ENCODE data around the gene SIRT6.
"Not testable (repeated sequence)": the region's sequence is repeated elsewhere in the genome, so short reads cannot be mapped to it uniquely, and the experiment has no call there.

SIRT6 gene

DNA sequence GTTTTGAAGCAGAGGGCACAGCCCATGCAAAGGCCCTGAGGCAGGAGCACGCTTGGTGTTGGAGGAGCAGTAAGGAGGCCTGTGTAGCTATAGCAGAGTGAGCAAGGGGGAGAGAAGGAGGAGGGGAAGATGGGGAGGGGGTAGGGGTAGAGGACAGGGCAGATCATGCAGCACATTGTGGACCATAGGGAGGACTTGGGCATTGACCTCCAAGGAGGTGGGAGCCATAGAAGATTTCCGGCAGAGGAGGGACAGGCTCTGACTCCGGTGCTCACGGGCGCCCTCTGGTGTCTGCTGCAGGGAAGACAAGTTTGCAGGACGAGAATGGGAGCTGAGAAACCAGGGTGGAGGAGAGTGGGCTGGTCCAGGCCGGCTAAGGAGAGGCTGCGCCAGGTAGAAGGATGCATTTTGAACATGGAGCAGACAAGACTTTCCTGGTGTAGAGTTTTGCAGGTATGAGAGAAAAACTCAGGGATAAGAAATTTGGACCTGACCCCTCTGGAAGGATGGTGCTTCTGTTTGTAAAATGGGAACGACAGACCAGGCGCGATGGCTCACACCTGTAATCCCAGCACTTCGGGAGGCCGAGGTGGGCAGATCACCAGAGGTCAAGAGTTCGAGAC is 42.6 kb downstream of the SIRT6 start:
- no peak overlapping the region for H3K27ac ChIP-seq
- TF ChIP-seq, protein P1, sequence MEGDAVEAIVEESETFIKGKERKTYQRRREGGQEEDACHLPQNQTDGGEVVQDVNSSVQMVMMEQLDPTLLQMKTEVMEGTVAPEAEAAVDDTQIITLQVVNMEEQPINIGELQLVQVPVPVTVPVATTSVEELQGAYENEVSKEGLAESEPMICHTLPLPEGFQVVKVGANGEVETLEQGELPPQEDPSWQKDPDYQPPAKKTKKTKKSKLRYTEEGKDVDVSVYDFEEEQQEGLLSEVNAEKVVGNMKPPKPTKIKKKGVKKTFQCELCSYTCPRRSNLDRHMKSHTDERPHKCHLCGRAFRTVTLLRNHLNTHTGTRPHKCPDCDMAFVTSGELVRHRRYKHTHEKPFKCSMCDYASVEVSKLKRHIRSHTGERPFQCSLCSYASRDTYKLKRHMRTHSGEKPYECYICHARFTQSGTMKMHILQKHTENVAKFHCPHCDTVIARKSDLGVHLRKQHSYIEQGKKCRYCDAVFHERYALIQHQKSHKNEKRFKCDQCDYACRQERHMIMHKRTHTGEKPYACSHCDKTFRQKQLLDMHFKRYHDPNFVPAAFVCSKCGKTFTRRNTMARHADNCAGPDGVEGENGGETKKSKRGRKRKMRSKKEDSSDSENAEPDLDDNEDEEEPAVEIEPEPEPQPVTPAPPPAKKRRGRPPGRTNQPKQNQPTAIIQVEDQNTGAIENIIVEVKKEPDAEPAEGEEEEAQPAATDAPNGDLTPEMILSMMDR (IDR thresholded peaks at IDR 0.05), result peak; percentile 76
- no peak overlapping the region for H3K4me3 ChIP-seq
- no peak for DNase-seq (ENCODE audit: low spot score)

DNA sequence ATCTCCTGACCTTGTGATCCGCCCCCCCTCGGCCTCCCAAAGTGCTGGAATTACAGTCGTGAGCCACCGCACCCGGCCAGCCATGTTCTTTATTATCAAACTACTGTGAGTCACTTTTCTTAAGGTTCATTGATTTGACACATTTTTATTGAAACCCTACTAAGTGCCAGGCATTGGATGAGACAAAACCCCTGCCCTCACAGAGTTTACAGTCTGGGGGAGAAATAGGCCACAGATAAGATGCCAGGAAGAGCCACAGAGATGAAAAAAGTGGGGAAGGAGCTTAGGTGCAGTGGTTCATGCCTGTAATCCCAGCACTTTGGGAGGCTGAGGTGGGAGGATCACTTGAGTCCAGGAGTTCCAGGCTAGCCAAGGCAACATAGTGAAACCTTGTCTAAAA is 43.9 kb downstream of the SIRT6 start:
- no peak overlapping the region for H3K27ac ChIP-seq
- TF ChIP-seq, protein P1 (IDR thresholded peaks at IDR 0.05), result no peak
- no peak overlapping the region for H3K4me3 ChIP-seq
- no peak for DNase-seq (ENCODE audit: low spot score)

DNA sequence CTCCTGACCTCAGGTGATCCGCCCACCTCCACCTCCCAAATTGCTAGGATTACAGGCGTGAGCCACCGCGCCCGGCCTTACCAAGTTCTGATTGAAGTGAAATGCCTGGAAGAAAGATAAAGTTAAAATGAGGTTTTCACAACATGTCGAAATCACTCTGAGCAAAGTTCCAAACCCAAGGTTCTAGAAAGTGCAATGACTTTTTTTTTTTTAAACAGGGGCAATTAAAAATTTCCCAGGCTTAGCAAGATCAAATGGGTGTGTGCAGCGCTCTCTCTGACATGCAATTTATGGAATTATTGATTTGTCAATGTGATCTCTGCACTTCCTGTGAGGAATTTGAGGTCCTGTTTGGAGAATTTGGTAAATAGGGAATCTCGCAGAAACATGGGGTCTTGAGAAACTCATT is 45.7 kb downstream of the SIRT6 start:
- H3K27ac ChIP-seq, result no peak overlapping the region
- H3K4me3 ChIP-seq, result no peak overlapping the region
- TF ChIP-seq, protein P1 (IDR thresholded peaks at IDR 0.05), result no peak
- DNase-seq (ENCODE audit: low spot score), result no peak

DNA sequence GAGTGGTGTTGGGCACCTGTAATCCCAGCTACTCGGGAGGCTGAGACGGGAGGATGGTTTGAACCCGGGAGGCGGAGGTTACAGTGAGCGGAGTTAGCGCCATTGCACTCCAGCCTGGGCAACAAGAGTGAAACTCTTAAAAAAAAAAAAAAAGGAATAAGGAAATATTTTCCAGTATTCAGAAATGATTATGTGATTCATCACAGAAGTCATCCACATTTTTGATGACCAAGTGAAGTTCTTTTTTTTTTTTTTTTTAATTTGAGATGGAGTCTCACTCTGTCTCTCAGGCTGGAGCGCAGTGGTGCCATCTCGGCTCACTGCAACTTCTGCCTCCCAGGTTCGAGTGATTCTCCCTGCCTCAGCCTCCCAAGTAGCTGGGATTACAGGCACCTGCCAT is 47.0 kb downstream of the SIRT6 start:
- not testable (repeated sequence) for H3K27ac ChIP-seq; H3K4me3 ChIP-seq; DNase-seq (ENCODE audit: low spot score)

DNA sequence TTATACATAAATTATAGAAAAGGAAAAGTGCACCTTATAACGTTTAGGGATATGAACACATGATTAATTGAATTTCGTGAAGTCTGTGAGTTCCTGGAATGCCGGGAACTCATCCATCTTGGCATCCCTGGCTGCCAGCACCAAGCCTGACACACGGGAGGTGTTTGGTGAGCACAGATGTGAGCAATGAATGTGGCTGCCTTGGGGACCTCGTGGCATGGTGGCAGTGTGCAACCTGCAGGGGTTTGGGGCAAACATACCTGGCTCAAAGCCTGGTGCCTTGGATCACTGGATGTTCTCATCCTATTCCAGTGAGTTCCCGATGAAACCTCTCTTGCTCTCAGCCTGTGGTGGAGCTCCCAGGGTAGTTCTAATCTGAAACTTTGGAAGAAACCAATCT is 48.0 kb downstream of the SIRT6 start:
- H3K4me3 ChIP-seq, result no peak overlapping the region
- TF ChIP-seq, protein P1 (IDR thresholded peaks at IDR 0.05), result no peak
- no peak for DNase-seq (ENCODE audit: low spot score)
- H3K27ac ChIP-seq, result no peak overlapping the region

DNA sequence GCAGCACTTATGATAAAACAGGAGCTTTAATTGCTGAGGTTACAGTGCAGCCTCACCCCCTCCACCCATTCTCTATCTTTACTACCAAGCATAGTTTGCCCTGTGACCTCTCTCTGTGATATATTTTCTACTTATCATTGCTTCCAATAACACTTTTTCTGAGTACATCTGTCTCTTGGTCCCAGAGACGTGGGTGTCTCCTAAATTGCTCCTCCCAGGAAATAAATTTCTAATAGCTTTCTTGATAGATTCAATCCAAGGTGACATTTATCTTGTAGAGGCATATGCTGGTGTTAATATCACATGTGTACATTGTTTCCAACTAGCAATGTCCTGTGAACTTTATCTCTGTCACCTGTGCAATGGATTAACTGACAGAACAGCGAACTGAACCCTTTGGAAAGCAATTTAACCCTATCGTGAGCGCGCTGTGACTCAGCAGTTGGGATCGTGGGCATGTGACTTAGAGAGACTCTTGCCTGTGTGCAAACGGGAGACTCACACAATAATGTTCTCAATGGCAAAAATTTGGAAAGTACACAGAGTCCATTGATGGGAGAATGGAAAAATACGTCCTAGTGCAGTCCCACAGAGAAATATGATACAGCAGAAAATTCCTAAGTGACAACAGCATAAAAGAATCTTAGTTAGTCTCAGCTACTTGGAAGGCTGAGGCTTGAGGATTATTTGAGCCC is 51.5 kb downstream of the SIRT6 start:
- no peak for DNase-seq (ENCODE audit: low spot score)
- TF ChIP-seq, protein P1 (IDR thresholded peaks at IDR 0.05), result no peak
- H3K4me3 ChIP-seq, result no peak overlapping the region
- H3K27ac ChIP-seq, result peak overlapping the region in 1 of 2 donors; percentile 33

DNA sequence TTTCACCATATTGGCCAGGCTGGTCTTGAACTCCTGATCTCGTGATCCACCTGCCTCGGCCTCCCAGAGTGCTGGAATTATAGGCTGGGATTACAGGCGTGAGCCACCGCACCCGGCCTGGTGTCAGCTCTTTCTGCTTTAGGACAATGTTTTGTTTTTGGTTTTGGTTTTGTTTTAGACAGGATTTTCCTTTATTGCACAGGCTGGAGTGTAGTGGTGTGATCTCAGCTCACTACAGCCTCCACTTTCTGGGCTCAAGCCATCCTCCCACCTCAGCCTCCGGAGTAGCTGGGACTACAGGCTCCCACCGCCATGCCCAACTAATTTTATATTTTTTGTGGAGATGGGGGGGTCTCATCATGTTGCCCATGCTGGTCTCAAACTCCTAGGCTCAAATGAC is 53.3 kb downstream of the SIRT6 start:
- not testable (repeated sequence) for H3K27ac ChIP-seq; H3K4me3 ChIP-seq; DNase-seq (ENCODE audit: low spot score)

DNA sequence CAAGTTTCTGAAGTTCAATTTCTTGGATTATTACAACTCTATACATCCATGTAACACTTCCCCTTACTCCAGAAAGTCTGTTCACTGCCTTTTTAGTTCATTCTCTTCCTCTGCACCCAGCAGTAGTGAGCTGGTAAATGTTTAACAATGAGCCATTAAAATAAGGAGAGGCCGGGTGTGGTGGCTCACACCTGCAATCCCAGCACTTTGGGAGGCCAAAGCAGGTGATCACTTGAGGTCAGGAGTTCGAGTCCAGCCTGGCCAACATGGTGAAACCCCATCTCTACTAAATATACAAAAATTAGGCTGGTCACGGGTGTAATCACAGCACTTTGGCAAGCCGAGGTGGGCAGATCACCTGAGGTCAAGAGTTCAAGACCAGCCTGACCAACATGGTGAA is 55.0 kb downstream of the SIRT6 start:
- not testable (repeated sequence) for DNase-seq (ENCODE audit: low spot score); H3K4me3 ChIP-seq; H3K27ac ChIP-seq

Measured in coronary artery (tissue), 2 donors.